Measurements from ENCODE around the gene PMS2.
"Not testable (repeated sequence)": the region's sequence is repeated elsewhere in the genome, so short reads cannot be mapped to it uniquely, and the experiment has no call there.

The PMS2 gene

DNA sequence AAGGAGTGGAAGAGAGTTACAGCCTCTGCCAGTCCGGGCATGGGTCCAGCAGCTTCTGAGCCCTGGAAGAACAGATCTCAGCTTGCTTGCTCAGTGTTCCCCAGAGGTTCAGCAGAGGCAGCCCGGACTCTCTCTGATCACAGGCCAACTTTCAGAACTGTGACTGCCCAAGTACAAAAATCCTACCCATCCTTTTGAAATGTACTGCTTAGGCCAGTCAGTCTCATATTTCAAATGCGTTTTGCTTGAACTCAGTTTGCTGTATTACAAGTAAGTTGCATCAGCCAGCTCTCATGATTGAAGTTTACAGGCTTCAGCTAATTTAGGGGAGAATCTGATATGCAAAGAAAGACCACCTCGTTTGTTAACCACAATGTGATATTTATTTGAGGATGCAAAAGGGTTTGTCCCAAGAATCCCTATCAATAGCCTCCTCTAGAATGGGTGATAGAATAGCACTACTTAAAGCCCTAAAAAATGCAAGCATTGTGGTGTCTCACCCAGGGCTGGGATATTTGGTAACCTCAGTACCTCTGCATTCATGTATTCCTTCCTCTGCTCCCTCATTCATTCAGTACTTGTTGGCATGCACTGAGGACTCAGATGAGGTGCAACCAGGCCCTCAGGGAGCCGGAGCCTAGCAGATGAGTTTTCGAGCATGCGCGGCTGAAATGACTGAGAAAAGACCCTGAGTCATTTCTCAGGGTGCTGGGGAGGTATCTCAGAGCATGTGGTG is 7.2 kb upstream of the PMS2 start:
- no peak for DNase-seq (ENCODE audit: low read depth in 2 of 2)

DNA sequence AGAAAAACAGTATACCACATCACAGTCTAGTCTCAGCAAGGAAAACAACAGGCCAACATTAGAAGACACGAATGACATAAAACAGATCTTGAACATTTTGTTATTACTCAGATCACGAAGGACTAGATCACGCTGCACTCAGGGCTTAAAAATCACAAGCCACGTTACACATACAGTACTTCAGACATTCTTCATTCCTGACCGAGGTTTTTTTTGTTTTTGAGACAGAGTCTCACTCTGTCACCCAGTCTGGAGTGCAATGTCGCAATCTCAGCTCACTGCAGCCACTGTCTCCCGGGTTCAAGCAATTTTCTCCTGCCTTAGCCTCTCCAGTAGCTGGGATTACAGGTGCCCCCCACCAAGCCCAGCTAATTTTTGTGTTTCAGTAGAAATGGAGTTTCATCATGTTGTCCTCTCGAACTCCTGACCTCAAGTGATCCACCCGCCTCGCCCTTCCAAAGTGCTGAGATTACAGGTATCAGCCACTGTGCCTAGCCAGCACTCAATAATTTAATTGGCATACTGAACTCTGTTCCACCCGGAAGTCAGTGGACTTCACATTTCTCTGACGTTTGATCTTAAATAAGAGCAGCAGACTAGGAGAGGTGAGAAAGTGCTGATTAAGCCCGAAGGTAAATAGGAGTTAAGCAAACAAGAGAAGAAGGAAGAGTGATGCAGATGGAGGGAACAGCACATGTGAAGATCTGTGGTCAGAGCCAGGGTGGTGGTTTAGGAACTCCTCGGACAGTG is 3.7 kb upstream of the PMS2 start:
- DNase-seq (ENCODE audit: low read depth in 2 of 2) = no peak

DNA sequence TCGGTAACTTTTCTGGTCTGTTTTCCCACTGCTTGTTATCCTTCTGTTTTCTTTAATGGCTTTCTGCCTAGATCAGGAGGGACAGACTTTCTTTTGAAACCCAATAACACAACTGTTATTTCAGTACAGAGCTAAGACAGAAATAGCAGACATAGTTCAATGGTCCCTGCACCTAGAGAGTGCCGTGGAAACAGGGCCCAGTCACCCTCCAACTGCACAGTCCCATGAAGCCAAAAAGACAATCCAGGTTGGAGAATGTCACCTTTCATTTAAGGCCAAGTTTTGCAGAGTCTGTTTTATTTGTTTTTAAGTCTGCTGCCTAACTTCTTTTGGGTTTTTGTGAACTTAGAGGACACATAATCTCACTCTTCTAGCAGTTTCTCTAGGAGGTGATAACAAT is 2.7 kb upstream of the PMS2 start:
- no peak for DNase-seq (ENCODE audit: low read depth in 2 of 2)

DNA sequence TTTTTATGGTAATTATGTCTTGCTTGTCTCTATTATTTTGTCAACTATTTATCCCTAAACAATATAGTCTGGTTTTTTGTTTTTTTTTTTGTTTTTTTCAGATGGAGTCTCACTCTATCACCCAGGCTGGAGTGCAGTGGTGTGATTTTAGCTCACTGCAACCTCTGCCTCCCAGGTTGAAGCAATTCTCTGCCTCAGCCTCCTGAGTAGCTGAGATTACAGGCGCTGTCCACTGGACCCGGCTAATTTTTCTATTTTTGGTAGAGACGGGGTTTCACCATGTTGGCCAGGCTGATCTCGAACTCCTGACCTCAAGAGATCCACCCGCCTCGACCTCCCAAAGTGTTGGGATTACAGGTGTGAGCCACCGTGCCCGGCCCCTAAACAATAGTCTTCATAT is 1.5 kb upstream of the PMS2 start:
- not testable (repeated sequence) for DNase-seq (ENCODE audit: low read depth in 2 of 2)

DNA sequence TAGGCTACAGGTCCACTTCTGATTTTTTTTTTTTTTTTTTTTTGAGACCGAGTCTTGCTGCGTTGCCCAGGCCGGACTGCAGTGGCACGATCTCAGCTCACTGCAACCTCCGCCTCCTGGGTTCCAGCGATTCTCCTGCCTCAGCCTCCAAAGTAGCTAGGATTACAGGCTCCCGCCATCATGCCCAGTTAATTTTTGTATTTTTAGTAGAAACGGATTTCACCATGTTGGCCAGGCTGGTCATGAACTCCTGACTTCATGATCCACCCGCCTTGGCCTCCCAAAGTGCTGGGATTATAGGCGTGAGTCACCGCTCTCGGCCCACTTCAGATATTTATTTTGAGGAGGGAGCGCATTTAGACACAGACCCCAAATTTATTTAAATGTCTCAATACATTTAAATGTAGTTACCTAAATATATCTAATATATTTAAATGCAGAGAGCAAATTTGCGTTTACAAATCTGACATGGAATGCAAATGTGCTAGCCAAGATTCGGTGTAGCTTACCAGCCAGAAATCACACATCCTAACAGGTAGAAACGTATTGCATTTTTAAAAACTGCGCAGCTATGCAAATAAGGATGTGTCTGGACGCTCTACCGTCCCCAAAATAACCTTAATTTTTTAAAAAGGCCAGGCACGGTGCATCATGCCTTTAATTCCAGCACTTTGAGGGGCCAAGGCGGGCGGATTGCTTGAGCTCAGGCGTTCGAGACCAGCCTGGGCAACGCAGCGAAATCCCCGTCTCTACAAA is 836 bp downstream of the PMS2 start:
- DNase-seq (ENCODE audit: low read depth in 2 of 2) = not testable (repeated sequence)

DNA sequence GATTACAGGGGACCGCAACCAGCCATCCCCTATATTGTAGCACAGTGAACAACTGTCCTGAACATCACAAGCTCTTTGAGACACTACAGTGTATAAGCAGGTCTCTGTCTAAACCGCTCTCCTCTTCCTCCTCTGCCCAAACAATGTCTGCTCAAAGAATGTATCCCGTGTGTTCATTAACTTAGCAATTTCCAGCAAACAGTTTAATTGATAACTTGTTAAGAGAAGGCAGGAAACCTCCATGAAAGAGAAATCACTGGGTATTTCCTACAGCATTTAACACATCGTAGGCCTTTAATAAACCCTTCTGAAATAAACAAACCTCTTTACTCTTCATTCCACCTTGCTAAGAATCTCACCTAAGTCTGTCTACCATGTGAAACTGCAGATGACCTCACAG is 1.5 kb downstream of the PMS2 start:
- no peak for DNase-seq (ENCODE audit: low read depth in 2 of 2)

DNA sequence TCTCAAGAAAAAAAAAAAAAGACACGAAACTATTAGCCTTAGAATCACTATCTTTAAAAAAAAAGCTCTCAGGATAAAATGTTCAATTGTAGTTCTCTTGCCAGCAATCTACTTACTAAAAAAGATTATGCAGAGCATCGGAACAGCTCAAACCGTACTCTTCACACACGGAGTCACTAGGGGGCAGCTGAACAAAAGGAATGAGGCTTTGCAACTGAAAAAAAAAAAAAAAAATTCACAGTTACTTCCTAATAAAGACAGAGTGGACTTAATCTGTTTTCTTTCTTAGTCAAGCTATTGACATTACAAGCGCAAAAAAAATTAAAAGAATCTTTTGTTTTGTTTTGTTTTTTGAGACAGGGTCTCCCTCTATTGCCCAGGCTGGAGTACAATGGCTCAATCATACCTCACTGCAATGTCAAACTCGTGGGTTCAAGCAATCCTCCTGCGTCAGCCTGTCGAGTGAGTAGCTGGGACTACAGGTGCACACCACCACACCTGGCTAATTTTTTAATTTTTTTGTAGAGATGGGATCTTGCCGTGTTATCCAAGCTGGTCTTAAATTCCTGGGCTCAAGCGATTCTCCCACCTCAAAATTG is 11.5 kb downstream of the PMS2 start:
- DNase-seq (ENCODE audit: low read depth in 2 of 2) = peak in 1 of 2 donors; percentile 15

DNA sequence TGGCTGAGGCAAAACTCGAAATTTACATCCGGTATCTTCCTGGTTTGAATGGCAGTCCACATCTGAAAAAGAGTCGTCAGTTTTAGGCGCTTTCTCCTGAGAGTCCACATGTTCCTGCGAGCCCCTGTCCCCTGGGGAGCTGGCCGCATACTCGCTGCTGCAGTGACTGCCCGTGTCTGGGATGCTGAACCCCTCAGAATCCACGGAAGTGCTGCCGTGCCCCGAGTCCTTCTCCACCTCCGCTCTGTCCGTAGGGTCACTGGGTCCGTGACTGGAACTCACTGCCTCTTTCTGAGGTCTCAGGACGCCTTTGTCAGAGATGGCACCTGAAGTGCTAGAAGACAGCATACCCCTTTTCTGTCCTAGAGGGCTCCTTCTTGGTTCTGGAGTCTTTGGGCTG is 21.8 kb downstream of the PMS2 start:
- not testable (repeated sequence) for DNase-seq (ENCODE audit: low read depth in 2 of 2)

DNA sequence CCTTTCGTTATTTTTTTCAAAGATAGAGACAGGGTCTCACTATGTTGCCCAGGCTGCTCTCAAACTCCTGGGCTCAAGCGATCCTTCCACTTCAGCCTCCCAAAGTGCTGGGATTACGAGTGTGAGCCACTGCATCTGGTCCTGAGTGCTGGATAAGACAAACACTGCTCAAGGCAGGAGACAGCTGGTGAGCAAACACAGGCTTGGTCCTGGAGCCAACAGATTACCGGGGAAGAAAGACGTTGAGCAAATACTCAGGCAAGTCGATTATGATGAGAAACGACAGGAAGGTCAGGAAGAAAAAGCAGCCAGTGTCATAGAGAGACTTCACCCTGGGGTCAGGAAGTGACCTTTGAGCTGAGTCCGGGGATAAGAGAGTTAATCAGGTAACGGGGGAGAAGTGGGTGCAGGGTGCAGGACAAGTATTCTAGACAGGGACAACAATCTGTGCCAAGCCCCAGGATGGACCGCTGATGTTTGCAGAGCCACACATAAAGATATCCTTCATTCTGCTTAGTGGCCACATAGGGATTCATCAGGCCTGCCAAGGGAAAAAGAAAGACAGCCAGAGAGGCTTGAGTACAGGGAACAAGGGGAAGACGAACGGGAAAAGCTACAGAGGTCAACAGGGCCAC is 29.1 kb downstream of the PMS2 start:
- DNase-seq (ENCODE audit: low read depth in 2 of 2) = not testable (repeated sequence)

DNA sequence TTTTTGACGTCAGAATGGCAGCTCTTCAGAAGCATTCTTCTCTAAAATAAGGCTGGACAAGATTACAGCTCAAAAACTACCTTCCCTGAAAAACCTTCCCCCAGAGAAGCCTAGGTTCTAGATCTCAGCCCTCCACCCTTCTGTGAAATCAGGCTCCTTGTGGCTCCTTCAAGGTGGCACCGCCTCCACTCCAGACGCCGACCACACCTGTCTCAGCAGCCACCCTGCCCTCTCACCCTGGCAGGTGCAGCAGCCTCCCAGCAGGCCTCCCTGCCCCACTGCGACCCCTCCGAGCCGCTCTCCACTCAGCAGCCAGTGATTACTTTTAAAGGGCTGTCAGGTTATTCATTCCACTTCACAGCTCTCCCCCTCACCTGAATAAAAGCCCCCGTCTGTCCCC is 35.3 kb downstream of the PMS2 start:
- DNase-seq (ENCODE audit: low read depth in 2 of 2) = not testable (repeated sequence)

DNA sequence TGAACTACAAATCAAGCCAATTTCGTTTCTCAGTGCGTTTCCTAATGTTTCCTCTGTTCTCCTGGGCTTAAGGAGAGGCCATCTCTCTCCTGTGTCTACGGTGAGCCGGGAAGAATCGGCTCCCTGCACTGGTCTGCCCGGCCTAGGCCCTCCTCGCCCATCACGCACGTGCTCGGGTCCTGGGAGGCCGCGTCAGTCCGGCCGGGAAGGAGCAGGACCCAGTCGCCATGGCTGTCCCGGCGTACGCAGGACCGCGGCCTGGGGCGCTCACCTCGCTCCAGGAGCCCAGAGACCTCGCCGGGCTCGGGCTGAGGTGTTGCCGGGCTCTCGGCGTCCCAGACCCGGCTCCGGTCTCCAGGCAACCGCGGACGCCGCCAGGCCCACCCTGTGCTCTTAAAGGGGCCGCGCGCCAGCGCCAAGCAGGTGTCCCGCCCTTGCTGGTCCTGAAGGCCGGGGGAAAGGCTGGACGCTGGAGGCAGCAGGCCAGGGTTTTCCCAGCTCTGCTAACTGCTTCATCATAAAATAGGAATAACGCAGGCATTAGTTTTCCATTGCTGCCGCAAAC is 38.4 kb downstream of the PMS2 start, which contains the start of gene RSPH10B:
Gene RSPH10B (minus strand): TSS at position 343 of the 565 bp plus-strand sequence. CDS start 3,573 bp downstream, outside the sequence.
- DNase-seq (ENCODE audit: low read depth in 2 of 2) = not testable (repeated sequence)

DNA sequence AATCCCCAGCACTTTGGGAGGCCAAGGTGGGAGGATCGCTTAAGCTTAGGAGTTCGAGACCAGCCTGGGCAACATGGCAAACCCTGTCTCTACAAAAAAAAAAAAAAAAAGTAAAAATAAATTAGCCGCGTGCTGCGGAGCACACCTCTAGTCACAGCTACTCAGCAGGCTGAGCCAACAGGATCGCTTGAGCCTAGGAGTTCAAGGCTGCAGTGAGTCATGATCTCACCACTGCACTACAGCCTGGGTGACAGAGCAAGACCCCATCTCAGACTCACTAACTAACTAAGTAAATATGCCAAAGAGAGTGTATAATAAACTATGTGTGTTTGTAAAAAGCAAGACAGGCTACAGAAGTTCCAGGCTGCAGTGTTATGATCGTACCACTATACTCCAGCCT is 45.0 kb downstream of the PMS2 start:
- DNase-seq (ENCODE audit: low read depth in 2 of 2) = not testable (repeated sequence)

DNA sequence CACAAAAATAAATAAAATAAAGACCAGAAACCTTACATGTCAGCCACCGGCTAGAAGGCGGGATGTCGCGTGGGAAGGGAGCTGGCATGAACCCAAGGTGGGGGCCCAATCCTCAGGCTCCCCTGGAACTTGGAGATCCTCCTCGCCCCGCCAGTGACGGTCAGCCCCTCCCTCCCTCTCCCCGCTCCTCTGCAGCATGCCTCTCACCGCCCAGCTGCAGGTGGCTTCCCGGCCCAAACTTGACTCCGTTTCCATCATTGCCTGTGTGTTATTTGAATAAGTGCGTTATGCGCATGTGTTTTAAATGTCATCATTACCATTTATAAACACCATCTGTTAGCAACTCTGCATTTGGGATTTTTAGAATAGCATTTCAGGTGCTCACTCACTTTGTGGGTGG is 45.6 kb downstream of the PMS2 start:
- DNase-seq (ENCODE audit: low read depth in 2 of 2) = not testable (repeated sequence)

DNA sequence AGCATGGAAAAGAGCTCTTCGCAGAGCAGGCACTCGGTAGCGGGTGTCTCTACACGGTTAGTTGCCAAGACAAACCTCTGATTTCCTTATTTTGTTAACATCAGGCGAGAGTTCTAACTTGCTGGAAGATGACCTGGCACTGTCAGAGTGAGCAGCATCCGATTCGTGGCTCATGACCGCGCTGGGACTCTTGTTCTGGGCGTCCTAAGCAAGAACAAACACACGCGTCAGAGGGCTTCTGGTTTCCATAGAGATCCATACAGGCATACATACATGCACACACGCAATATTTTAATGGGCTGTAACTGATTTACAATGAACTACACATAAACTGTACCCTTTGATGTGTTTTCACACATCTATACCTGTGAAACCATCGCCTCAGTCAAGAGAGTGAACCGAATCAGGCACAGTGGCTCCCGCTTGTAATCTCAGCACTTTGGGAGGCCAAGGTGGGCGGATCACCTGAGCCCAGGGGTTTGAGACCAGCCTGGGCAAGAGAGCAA is 73.9 kb downstream of the PMS2 start:
- DNase-seq (ENCODE audit: low read depth in 2 of 2) = not testable (repeated sequence)

DNA sequence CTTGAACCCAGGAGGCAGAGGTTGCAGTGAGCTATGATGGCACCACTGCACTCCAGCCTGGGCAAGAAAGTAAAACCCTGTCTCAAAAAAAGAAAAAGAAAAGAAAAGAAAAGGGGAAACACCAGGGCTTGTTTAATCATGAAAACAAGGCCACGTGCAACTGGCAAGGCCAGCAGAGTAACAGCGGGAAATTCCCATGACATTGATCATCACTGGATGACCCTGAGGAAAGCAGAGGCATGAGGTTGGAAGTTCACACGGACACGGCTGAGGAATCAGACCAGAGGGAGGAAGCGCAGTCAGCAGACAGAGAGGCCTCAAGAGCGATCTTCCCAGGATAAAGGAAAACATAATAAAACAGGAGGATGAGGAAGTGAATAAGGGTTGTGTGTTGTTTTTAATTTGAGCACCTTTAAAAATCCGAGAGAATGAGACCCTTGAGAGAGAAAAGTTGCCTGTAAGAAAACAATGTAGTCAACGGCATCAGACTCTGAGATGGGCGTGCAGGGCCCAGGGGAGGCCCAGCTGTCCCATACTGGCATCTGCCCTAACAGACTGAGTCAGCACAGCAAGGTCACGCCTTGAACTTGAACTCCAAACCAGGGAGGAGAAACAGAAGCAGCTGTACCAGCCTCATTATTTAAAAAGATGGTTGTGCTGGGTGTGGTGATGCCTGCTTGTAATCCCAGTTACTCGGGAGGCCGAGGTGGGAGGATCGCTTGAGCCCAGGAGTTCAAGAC is 76.8 kb downstream of the PMS2 start:
- not testable (repeated sequence) for DNase-seq (ENCODE audit: low read depth in 2 of 2)

DNA sequence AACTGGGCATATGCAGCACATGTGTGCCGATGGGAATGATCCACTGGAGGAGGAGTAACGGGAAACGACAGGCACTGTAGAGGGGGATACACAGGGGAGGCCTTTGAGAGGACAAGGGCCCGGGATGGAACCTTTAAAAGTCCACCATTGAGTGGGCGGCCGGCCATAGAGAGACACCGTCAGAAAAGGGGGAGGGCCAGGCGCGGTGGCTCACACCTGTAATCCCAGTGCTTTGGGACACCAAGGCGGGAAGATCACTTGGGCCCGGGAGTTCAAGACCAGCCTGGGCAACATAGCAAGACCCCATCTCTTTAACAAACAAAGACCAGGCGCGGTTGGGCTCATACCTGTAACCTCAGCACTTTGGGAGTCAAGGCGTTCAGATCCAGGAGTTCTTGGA is 77.6 kb downstream of the PMS2 start:
- DNase-seq (ENCODE audit: low read depth in 2 of 2) = not testable (repeated sequence)

DNA sequence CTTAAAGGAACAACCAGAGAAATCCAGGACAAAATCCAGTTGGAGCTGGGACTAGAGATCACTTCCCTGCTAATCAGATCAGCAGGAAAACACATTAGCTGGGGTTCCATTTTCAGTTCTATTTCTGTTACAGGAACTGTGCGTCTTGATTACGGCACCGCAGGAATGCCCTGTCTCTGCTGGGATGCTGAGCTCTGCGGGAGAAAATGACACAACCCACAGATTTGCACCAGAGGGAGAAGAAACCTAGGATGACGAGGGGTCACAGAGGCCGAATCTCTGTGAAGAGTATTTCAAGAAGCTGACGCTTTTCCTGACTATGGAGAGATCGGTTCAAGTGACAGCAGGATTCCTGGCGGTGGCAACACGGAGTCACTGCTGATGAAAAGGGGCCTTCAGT is 78.6 kb downstream of the PMS2 start:
- not testable (repeated sequence) for DNase-seq (ENCODE audit: low read depth in 2 of 2)

DNA sequence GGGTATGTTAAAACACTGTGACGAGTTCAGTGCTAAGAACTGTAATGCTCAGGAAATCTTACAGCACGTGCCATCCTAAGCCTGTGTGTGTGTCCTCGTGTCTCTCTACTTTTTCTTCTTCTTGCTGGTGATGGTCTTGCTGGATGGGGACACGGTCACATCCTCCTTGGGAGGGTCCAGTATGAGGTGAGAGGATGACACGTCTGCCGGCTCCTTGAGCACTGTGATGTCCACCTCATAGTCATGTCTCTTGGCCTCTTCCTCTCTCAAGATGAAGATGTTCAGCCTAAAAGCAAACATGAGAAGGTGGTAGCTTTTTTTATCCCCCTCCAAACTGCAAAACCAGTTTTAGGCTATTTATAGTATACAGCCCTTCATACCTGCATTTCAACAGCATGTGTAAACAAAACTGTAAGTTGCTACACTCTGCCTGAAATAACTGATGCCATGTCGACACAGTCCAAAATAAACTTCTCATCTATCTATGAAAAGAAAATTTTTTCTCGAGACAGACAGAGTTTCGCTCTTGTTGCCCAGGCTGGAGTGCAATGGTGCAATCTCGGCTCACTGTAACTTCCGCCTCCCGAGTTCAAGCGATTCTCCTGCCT is 82.5 kb downstream of the PMS2 start:
- not testable (repeated sequence) for DNase-seq (ENCODE audit: low read depth in 2 of 2)

DNA sequence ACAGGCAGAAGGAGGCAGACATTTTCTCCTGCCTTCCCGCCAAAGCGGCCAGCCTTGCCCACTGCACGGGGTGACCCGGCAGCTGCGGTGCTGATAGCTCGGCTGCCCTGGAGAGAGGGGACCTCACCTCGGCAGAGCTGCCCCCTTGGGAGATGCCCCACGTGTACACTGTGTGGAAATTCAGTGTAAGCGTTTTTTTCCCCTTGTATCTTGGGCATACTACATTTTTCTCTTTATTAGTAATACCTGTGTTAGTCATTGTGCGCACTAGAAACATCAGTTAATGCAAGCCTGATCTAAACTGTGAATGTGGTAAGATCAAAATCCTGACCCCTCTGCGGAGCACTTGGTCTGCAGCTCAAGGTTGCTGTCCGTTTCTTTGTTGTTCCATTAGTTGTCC is 84.2 kb downstream of the PMS2 start:
- DNase-seq (ENCODE audit: low read depth in 2 of 2) = not testable (repeated sequence)

DNA sequence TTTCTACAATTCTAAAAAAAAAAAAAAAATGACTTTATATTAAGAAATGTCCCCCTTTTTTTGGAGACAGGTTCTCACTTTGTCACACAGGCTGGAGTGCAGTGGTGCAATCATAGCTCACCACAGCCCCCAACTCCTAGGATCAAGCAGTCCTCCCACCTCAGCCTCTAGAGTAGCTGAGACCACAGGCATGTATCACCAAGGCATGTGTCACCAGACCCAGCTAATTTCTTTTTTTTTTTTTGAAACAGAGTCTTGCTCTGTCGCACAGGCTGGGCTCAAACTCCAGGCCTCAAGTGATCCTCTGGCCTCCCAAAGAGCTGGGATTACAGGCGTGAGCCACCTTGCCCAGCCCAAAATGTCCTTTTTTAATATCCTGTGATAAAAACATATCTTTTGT is 84.7 kb downstream of the PMS2 start:
- not testable (repeated sequence) for DNase-seq (ENCODE audit: low read depth in 2 of 2)
